GM12891 (cell line): ENCODE measurements around the gene MUC6.

Source experiments
- DNase-seq: peaks from one replicate; pipeline ENCODE4 v3.0.0; 2011; ENCODE audit warnings: low spot score; ENCODE audit not compliant: insufficient read length
- FAIRE-seq: peaks from 2 replicates; lab custom pipeline; 2011; peaks lifted over from hg19 to GRCh38; lab: Jason Lieb, UNC
- PAX5 ChIP-seq: IDR thresholded peaks from 2 replicates; pipeline ENCODE4 v1.6.1; 2011; ENCODE audit warnings: low read length, moderate library complexity, mild to moderate bottlenecking; ENCODE audit not compliant: insufficient read depth, severe bottlenecking
- POLR2A ChIP-seq: IDR thresholded peaks from 2 replicates; pipeline ENCODE4 v1.6.1; 2011; ENCODE audit warnings: low read depth, low read length, control low read depth
- POLR2AphosphoS5 ChIP-seq: IDR thresholded peaks from 2 replicates; pipeline ENCODE4 v1.6.1; 2011; ENCODE audit warnings: low read depth, low read length, control low read depth
- POU2F2 ChIP-seq: IDR thresholded peaks from 2 replicates; pipeline ENCODE4 v1.6.1; 2011; ENCODE audit warnings: low read depth, mild to moderate bottlenecking, control low read depth, low read length, moderate library complexity
- SPI1 ChIP-seq: IDR thresholded peaks from 2 replicates; pipeline ENCODE4 v1.6.1; 2011; ENCODE audit warnings: low read depth, low read length, control low read depth
- TAF1 ChIP-seq: IDR thresholded peaks from 2 replicates; pipeline ENCODE4 v1.6.1; 2011; ENCODE audit warnings: low read depth, low read length, control low read depth

Gene MUC6

DNA sequence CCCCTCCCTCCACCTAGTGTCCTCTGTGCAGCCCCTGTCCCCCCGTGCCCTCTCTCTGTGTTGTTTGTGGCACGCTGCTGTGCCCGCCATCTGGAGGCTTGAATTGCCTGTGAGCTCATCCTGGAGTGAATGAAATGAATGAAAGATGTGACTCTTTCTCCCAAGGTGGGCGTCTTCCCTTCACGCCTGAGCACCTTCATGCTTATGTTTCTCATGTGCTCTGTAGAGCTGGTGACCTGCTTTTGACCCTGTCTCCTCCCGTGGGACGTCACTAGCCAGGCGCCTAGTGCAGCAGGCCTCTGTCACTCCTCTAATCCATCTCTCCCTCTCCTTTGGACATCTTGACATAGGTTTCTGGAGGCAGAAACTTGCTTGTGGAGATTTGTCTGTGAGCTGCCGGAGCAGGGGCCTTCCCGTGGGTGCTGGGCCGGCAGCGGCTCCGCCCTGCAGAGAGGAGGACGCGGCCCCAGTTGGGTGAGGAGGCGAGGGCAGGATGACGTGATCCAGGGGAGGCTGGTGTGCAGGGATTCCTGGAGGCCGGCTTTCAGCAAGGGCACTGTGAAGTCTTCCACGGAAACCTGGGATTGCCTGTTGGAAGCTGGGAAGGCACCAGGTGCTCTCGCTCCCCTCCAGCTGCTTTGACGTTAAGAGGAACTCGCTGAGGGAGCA is 40.6 kb downstream of the MUC6 start:
- TF ChIP-seq POLR2AphosphoS5 (no peak), PAX5 (peak; percentile 91), POU2F2 (no peak), TAF1 (no peak)
- peak; percentile 98 for FAIRE-seq
- peak; percentile 91 for DNase-seq

- DNase-seq: no peak
- TF ChIP-seq POLR2A: no peak
- TF ChIP-seq PAX5: no peak
- no peak for TF ChIP-seq TAF1
- TF ChIP-seq SPI1: no peak
- TF ChIP-seq POU2F2: no peak
- TF ChIP-seq POLR2AphosphoS5: no peak
- no peak for FAIRE-seq
Observed at GRCh38 chr11:995044-995751, 41.3 kb downstream of the MUC6 start.

DNA sequence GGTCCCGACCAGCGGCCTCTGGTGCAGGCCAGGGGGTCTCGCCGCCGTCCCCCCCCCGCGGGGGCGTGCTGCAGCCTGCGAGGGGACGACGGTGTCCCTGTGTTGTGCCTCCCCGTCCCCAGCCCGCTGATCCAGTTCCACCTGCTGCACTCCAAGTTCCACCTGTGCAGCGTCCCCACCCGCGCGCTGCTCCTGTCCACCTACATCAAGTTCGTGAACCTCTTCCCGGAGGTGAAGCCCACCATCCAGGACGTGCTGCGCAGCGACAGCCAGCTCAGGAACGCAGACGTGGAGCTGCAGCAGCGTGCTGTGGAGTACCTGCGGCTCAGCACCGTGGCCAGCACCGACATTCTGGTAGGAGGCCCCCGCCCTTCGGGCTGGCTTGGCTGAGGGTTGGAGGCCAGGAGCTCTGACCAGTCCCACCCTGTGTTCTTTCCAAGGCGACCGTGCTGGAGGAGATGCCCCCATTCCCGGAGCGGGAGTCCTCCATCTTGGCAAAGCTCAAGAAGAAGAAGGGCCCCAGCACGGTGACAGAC is 42.8 kb downstream of the MUC6 start:
- DNase-seq (no peak), FAIRE-seq (no peak)
- TF ChIP-seq POLR2AphosphoS5 (no peak), POLR2A (no peak), POU2F2 (no peak), PAX5 (no peak), SPI1 (no peak), TAF1 (no peak)

DNA sequence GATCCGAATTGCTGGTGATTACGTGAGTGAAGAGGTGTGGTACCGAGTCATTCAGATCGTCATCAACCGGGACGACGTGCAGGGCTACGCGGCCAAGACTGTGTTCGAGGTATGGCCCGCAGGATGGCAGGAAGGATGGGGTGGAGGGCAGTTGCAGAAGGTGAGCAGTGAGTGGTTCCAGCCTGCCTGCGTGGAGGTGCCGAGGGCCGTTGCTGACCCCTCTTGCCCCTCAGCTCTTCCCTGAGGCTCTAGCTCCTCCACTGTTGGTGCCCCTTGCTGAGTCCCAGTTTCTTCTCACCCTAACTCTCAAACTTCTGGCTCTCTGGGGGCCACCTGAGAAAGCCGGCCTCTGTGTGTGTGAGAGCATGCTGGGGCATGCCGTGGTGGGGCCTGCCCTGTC is 43.9 kb downstream of the MUC6 start:
- no peak for TF ChIP-seq POLR2A
- TF ChIP-seq TAF1: no peak
- no peak for TF ChIP-seq POLR2AphosphoS5
- TF ChIP-seq SPI1: no peak
- no peak for TF ChIP-seq POU2F2
- TF ChIP-seq PAX5: no peak
- FAIRE-seq: no peak
- no peak for DNase-seq

DNA sequence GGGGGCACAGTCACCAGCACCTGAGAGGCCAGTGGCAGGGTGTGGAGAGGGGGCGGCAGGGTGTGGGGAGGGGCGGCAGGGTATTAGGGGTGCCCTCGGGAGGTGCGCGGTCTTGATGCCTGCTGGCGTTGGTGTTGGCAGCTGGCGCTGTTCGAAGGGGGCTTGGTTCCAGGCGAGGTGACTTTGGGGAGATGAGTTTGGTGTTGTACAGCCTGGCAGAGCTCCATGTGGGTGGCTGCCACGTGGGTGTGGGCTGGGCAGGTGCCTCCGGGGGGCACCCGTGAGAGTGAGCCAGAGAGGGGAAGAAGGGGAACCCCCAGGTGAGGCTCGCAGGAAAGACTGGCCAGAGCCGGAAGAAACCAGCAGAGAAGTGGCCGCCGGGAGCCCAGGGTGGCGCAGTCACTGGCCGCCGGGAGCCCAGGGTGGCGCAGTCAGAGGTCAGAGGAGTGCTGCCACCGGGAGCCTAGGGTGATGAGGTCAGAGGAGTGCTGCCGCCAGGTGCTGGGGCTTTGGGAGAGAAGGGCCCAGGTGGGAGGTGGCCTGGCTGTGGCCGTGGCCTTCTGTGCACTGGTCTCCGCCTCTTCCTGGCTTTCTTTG is 44.7 kb downstream of the MUC6 start:
- no peak for TF ChIP-seq TAF1
- no peak for TF ChIP-seq SPI1
- no peak for TF ChIP-seq POLR2A
- TF ChIP-seq POU2F2: no peak
- no peak for TF ChIP-seq POLR2AphosphoS5
- no peak for TF ChIP-seq PAX5
- DNase-seq: no peak
- FAIRE-seq: no peak

GRCh38 chr11:991034-991433 is 45.5 kb downstream of the MUC6 start:
- FAIRE-seq: no peak
- TF ChIP-seq POU2F2 (no peak), POLR2A (no peak), POLR2AphosphoS5 (no peak), TAF1 (no peak), SPI1 (no peak), PAX5 (no peak)
- DNase-seq: no peak

- FAIRE-seq: no peak
- no peak for TF ChIP-seq SPI1
- DNase-seq: no peak
Observed at GRCh38 chr11:990101-990500, 46.4 kb downstream of the MUC6 start.

GRCh38 chr11:987671-988070 is 48.8 kb downstream of the MUC6 start:
- FAIRE-seq: no peak
- TF ChIP-seq PAX5 (no peak), POLR2A (no peak), TAF1 (no peak), SPI1 (no peak), POU2F2 (no peak), POLR2AphosphoS5 (no peak)

DNA sequence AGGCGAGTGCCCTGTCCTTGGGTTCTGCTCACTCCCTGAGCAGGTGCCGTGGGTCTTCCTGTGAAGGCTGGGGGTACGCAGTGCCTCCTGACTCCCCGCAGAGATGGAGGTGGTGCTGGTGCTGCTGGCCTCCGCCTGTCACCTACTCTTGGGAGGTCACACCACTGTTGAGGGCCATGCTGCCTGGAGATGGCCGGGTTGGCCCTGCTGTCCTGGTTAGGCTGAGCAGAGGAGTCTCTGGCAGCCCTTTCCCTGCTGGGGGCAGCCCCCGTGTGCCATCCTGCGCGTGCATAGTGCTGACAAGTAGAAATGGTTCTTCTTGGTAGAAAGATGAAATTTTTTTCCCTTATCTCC is 49.6 kb downstream of the MUC6 start:
- FAIRE-seq (no peak), DNase-seq (no peak)
- no peak for TF ChIP-seq POU2F2
- TF ChIP-seq TAF1: no peak
- no peak for TF ChIP-seq POLR2A
- no peak for TF ChIP-seq PAX5
- no peak for TF ChIP-seq SPI1
- TF ChIP-seq POLR2AphosphoS5: no peak

More at GRCh38 chr11:987671-988070, 48.8 kb downstream of the MUC6 start:
- DNase-seq: no peak
